HEK293T (cell line): ENCODE data around the gene SLC34A1.

Source experiments
- BHLHE40 ChIP-seq: fragments of 450-650 bp; IDR thresholded peaks from 2 replicates; pipeline ENCODE4 v1.6.1; 2016; ENCODE audit warnings: mild to moderate bottlenecking, moderate library complexity, borderline replicate concordance
- ELF4 ChIP-seq: fragments of 450-650 bp; IDR thresholded peaks from 2 replicates; pipeline ENCODE4 v1.6.1; 2017; ENCODE audit warnings: antibody characterized with exemption
- FOXA1 ChIP-seq: fragments of 450-650 bp; IDR thresholded peaks from 2 replicates; pipeline ENCODE4 v1.6.1; 2016; ENCODE audit warnings: mild to moderate bottlenecking
- SP1 ChIP-seq: fragments of 450-650 bp; IDR thresholded peaks from 2 replicates; pipeline ENCODE4 v1.6.1; 2017
- SUZ12 ChIP-seq: fragments of 450-650 bp; IDR thresholded peaks from 2 replicates; pipeline ENCODE4 v1.6.1; 2016; ENCODE audit warnings: mild to moderate bottlenecking
- TARDBP ChIP-seq: fragments of 450-650 bp; IDR thresholded peaks from 2 replicates; pipeline ENCODE4 v1.6.1; 2016

DNA sequence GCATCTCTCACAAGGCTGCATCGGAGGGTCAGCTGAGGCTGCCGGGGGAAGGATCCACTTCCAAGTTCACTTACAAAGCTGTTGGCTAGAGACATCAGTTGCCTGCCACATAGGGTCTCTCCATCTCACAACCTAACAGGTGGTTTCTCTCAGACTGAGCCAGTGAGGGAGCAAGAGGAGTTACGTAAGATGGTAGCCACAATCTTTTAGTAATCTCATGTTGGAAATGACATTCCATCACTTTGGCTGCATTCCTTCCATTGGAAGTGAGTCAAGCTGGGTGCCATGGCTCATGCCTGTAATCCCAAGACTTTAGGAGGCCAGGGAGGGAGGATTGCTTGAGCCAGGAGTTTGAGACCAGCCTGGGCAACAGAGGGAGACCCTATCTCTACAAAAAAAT, 34.8 kb downstream of the SLC34A1 start:
- TF ChIP-seq SUZ12, result no peak
- no peak for TF ChIP-seq SP1
- no peak for TF ChIP-seq BHLHE40
- no peak for TF ChIP-seq FOXA1
- TF ChIP-seq TARDBP, result no peak
- TF ChIP-seq ELF4, result no peak
